Measurements from ENCODE around the gene PDIA6.

DNA sequence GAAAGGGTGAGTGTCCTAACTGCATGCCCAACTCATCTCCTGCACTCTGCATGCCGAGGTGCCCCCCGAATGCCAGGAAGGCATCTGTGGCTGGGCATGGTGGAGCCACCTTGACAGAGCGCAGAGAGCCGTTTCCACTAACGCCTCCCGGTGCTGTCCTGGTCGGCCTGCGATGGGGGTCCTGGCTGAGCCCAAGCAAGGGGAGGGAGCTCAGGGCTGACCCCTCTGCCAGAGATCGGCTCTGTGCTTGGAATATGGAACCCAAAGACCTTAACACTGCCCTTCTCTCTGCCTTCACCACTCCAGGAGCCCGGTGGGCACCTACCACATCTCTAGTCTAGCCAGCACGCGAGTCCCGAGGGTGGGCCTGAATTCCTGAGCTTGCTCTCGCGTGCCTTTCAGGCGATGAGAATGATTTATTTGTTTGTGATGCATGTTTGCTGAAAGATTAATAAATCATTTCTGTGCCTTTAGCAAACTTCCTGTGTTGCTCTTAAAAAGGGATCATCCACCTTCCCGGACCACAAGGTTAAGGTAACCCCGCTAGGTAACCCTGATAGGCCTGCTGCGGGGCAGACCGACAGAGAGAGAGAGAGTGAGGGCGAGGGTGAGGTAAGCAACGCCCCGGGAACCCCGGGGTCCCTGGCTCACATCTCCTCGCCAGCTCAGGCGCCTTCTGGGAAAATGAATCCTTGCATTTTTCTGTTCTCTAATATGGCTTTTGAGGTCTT lies 35.3 kb downstream of the PDIA6 start:
- TF ChIP-seq TOX (CRISPR knock-in tag; IDR thresholded peaks at IDR 0.05; ENCODE audit: borderline replicate concordance) (no peak), TCF4 (CRISPR knock-in tag; IDR thresholded peaks at IDR 0.05; ENCODE audit: borderline replicate concordance) (no peak), CREB5 (CRISPR knock-in tag; IDR thresholded peaks at IDR 0.05; ENCODE audit: low read depth) (no peak), GLIS3 (CRISPR knock-in tag; IDR thresholded peaks at IDR 0.05) (no peak), ARNTL (CRISPR knock-in tag; IDR thresholded peaks at IDR 0.05; ENCODE audit: borderline replicate concordance, low read depth) (no peak), OSR1 (CRISPR knock-in tag; IDR thresholded peaks at IDR 0.05) (no peak), ZFP30 (CRISPR knock-in tag; IDR thresholded peaks at IDR 0.05) (no peak), ESRRG (CRISPR knock-in tag; IDR thresholded peaks at IDR 0.05) (no peak)

Measured in SK-N-SH treated with all-trans-retinoic acid at 6 μM for 48 hours (cell line).